ENCODE results near the gene ERBB4. TPM values are rescaled to one million over a fixed set of nuclear protein-coding genes. Genes with fewer than 3 reads are reported as not detected.
A peak's percentile ranks its signal among the peaks of the same experiment; 100 is the strongest.

ERBB4 gene
- total RNA-seq, 1 donor from 2014 or later = 10.2 TPM

GRCh38 chr2:212528106-212528856 is 10.3 kb downstream of the ERBB4 start:
- Mint-ChIP-seq H3K27me3 (ENCODE audit: low read depth) (no peaks in the 10 kb centered on the region), H3K4me3 (no peak overlapping the region), H3K9me3 (no peaks in the 10 kb centered on the region), H3K4me1 (no peaks in the 10 kb centered on the region), H3K27ac (ENCODE audit: unreplicated experiment) (no peak overlapping the region), H3K36me3 (ENCODE audit: low read depth) (no peaks in the 10 kb centered on the region)
- DNase-seq (ENCODE audit: low read depth, low spot score) = no peak
- TF ChIP-seq CTCF (conservative IDR thresholded peaks at IDR 0.05) = peak; percentile 30

GRCh38 chr2:212526059-212526458 is 12.5 kb downstream of the ERBB4 start:
- Mint-ChIP-seq H3K9me3 (no peaks in the 10 kb centered on the region), H3K36me3 (ENCODE audit: low read depth) (no peaks in the 10 kb centered on the region), H3K4me3 (no peak overlapping the region), H3K4me1 (no peaks in the 10 kb centered on the region), H3K27me3 (ENCODE audit: low read depth) (no peaks in the 10 kb centered on the region), H3K27ac (ENCODE audit: unreplicated experiment) (no peak overlapping the region)
- DNase-seq (ENCODE audit: low read depth, low spot score) = no peak
- TF ChIP-seq CTCF (conservative IDR thresholded peaks at IDR 0.05) = no peak

- Mint-ChIP-seq H3K9me3 (no peaks in the 10 kb centered on the region), H3K27ac (ENCODE audit: unreplicated experiment) (no peak overlapping the region), H3K27me3 (ENCODE audit: low read depth) (no peaks in the 10 kb centered on the region), H3K4me3 (no peak overlapping the region), H3K36me3 (ENCODE audit: low read depth) (no peaks in the 10 kb centered on the region), H3K4me1 (peaks cover 8% of the 10 kb centered on the region)
- no peak for DNase-seq (ENCODE audit: low read depth, low spot score)
- TF ChIP-seq CTCF (conservative IDR thresholded peaks at IDR 0.05) = no peak
Measured at GRCh38 chr2:212523756-212524155, 14.8 kb downstream of the ERBB4 start.

GRCh38 chr2:212520340-212520739 is 18.3 kb downstream of the ERBB4 start:
- peaks cover 19% of the 10 kb centered on the region for H3K4me1 Mint-ChIP-seq
- DNase-seq (ENCODE audit: low read depth, low spot score) = no peak
- H3K27me3 Mint-ChIP-seq (ENCODE audit: low read depth) = no peaks in the 10 kb centered on the region
- peak; percentile 60 for TF ChIP-seq CTCF (conservative IDR thresholded peaks at IDR 0.05)
- no peaks in the 10 kb centered on the region for H3K9me3 Mint-ChIP-seq
- no peak overlapping the region for H3K4me3 Mint-ChIP-seq
- H3K27ac Mint-ChIP-seq (ENCODE audit: unreplicated experiment) = no peak overlapping the region
- H3K36me3 Mint-ChIP-seq (ENCODE audit: low read depth) = no peaks in the 10 kb centered on the region

- H3K27me3 Mint-ChIP-seq (ENCODE audit: low read depth) = no peaks in the 10 kb centered on the region
- TF ChIP-seq CTCF (conservative IDR thresholded peaks at IDR 0.05) = no peak
- H3K36me3 Mint-ChIP-seq (ENCODE audit: low read depth) = no peaks in the 10 kb centered on the region
- H3K9me3 Mint-ChIP-seq = no peaks in the 10 kb centered on the region
- H3K27ac Mint-ChIP-seq (ENCODE audit: unreplicated experiment) = no peak overlapping the region
- H3K4me3 Mint-ChIP-seq = no peak overlapping the region
- peaks cover 19% of the 10 kb centered on the region for H3K4me1 Mint-ChIP-seq
- no peak for DNase-seq (ENCODE audit: low read depth, low spot score)
Measured at GRCh38 chr2:212517693-212518092, 20.9 kb downstream of the ERBB4 start.
